IMR-90 (cell line): ENCODE measurements around the gene YWHAG. TPM values are rescaled to one million over a fixed set of nuclear protein-coding genes. Genes with fewer than 3 reads are reported as not detected.
"Not testable (repeated sequence)": the region's sequence is repeated elsewhere in the genome, so short reads cannot be mapped to it uniquely, and the experiment has no call there.

Source experiments
- ATAC-seq: fragments of 200-7000 bp; cut with Tn5 transposase; 2 replicates; pipeline ENCODE4 v1.9.1; 2020; ENCODE audit warnings: low read depth, mild to moderate bottlenecking, moderate library complexity
- BruUV-seq: library from RNA; stranded (reverse); fragments of 400-500 nt; replicated peaks from 2 replicates; lab custom pipeline; 2021; lab: Mats Ljungman, UMichigan
- CTCF ChIA-PET: fragments of 300-600 bp; formaldehyde crosslinking; extraction: SDS; loops from one replicate; lab custom pipeline; 2021; ENCODE audit warnings: antibody characterized with exemption; lab: Yijun Ruan, JAX
- POLR2A ChIA-PET: fragments of 300-600 bp; sonication (Branson Sonifier 250); formaldehyde crosslinking; loops from one replicate; lab custom pipeline; 2022; ENCODE audit warnings: antibody characterized with exemption; ENCODE audit not compliant: unreplicated experiment; lab: Charles Lee
- DNase-seq: peaks from one replicate; pipeline ENCODE4 v3.0.0; 2013
- H2AFZ ChIP-seq: replicated peaks from 2 replicates; pipeline ENCODE3; 2013; ENCODE audit warnings: low read length, mild to moderate bottlenecking; ENCODE audit not compliant: poor library complexity
- H2AK5ac ChIP-seq: 2 replicates; pipeline ENCODE4 v1.6.1; 2013; ENCODE audit warnings: low read depth, low read length, inconsistent platforms
- H2AK9ac ChIP-seq: replicated peaks from 2 replicates; pipeline ENCODE3; 2013; ENCODE audit warnings: mild to moderate bottlenecking, low read depth, low read length, moderate library complexity; ENCODE audit not compliant: poor library complexity
- H2BK120ac ChIP-seq: 2 replicates; pipeline ENCODE4 v1.6.1; 2013; ENCODE audit warnings: low read depth, low read length, inconsistent platforms
- H2BK15ac ChIP-seq: 3 replicates; pipeline ENCODE4 v1.6.1; 2013; ENCODE audit warnings: low read depth, low read length, inconsistent platforms
- H2BK20ac ChIP-seq: 2 replicates; pipeline ENCODE4 v1.6.1; 2013; ENCODE audit warnings: low read depth, mild to moderate bottlenecking, inconsistent platforms, low read length, moderate library complexity
- H2BK5ac ChIP-seq: 2 replicates; pipeline ENCODE4 v1.6.1; 2013; ENCODE audit warnings: mild to moderate bottlenecking, low read depth, low read length, inconsistent platforms; ENCODE audit not compliant: poor library complexity, severe bottlenecking
- H3K14ac ChIP-seq: replicated peaks from 2 replicates; pipeline ENCODE4 v1.6.1; 2013; ENCODE audit warnings: low read depth, low read length, inconsistent platforms
- H3K18ac ChIP-seq: 2 replicates; pipeline ENCODE4 v1.6.1; 2013; ENCODE audit warnings: low read depth, low read length, control low read depth
- H3K23ac ChIP-seq: 2 replicates; pipeline ENCODE4 v1.6.1; 2013; ENCODE audit warnings: low read depth, low read length, inconsistent platforms
- H3K27ac ChIP-seq: 2 replicates; pipeline ENCODE4 v1.5.1; 2013; ENCODE audit warnings: mild to moderate bottlenecking, control low read depth, low read length; ENCODE audit not compliant: insufficient read depth
- H3K27me3 ChIP-seq: 2 replicates; pipeline ENCODE4 v1.6.1; 2013; ENCODE audit warnings: low read length; ENCODE audit not compliant: control insufficient read depth, insufficient read depth
- H3K36me3 ChIP-seq: 2 replicates; pipeline ENCODE4 v1.6.1; 2013; ENCODE audit warnings: low read length, mixed read lengths; ENCODE audit not compliant: control insufficient read depth, insufficient read depth
- H3K4ac ChIP-seq: 2 replicates; pipeline ENCODE4 v1.6.1; 2013; ENCODE audit warnings: low read depth, low read length, inconsistent platforms
- H3K4me1 ChIP-seq: 2 replicates; pipeline ENCODE4 v1.6.1; 2013; ENCODE audit warnings: low read length, mixed read lengths; ENCODE audit not compliant: control insufficient read depth, insufficient read depth
- H3K4me2 ChIP-seq: 2 replicates; pipeline ENCODE4 v1.6.1; 2013; ENCODE audit warnings: low read depth, mild to moderate bottlenecking, control low read depth, low read length, moderate library complexity
- H3K4me3 ChIP-seq: 2 replicates; pipeline ENCODE4 v1.5.1; 2013; ENCODE audit warnings: low read depth, mild to moderate bottlenecking, control low read depth, low read length, moderate library complexity; ENCODE audit not compliant: insufficient read depth
- H3K56ac ChIP-seq: 2 replicates; pipeline ENCODE4 v1.6.1; 2013; ENCODE audit warnings: low read length, inconsistent platforms; ENCODE audit not compliant: insufficient read depth; ENCODE audit errors: extremely low read depth
- H3K79me1 ChIP-seq, 2 experiments: 2 replicates each; pipeline ENCODE4 v1.6.1; 2013; ENCODE audit warnings: low read length in 2 of 2, inconsistent platforms in 1 of 2, low read depth in 1 of 2
- H3K9ac ChIP-seq: 2 replicates; pipeline ENCODE4 v1.6.1; 2013; ENCODE audit warnings: low read depth, low read length, control low read depth
- H3K9me1 ChIP-seq: 2 replicates; pipeline ENCODE4 v1.6.1; 2013; ENCODE audit warnings: low read length, inconsistent platforms; ENCODE audit not compliant: insufficient read depth
- H3K9me3 ChIP-seq: 2 replicates; pipeline ENCODE4 v1.6.1; 2013; ENCODE audit warnings: low read length; ENCODE audit not compliant: control insufficient read depth, insufficient read depth
- H4K20me1 ChIP-seq: 2 replicates; pipeline ENCODE4 v1.6.1; 2013; ENCODE audit warnings: low read length, inconsistent platforms; ENCODE audit not compliant: insufficient read depth
- H4K5ac ChIP-seq: 2 replicates; pipeline ENCODE4 v1.6.1; 2013; ENCODE audit warnings: mild to moderate bottlenecking, low read depth, low read length, control low read depth
- H4K8ac ChIP-seq, 2 experiments: 2 replicates each; pipeline ENCODE4 v1.6.1; 2013; ENCODE audit warnings: low read depth in 2 of 2, low read length in 2 of 2, control low read depth in 1 of 2, inconsistent platforms in 1 of 2
- H4K91ac ChIP-seq: 2 replicates; pipeline ENCODE4 v1.6.1; 2013; ENCODE audit warnings: low read depth, low read length, inconsistent platforms; ENCODE audit not compliant: insufficient read depth
- RFX5 ChIP-seq: IDR thresholded peaks from 2 replicates; pipeline ENCODE4 v1.8.0; 2012; ENCODE audit warnings: low read depth, mild to moderate bottlenecking, low read length, moderate library complexity
- SMC3 ChIP-seq: fragments of 150-350 bp; IDR thresholded peaks from 2 replicates; pipeline ENCODE4 v1.6.1; 2016; ENCODE audit warnings: low read depth, mild to moderate bottlenecking, antibody characterized with exemption, low read length, moderate library complexity
- WGBS, 2 experiments: methylation state at CpG; one replicate each; pipeline versions ENCODE4 v1.1.5 to v1.1.7; 2013; ENCODE audit warnings: missing lambda C conversion rate in 2 of 2; ENCODE audit not compliant: insufficient read length in 1 of 2; ENCODE audit errors: extremely low coverage in 2 of 2; 5-methylcytosine and 5-hydroxymethylcytosine counted together
- dilution Hi-C: fragments of 300-500 bp; cut with HindIII; formaldehyde crosslinking; loops from one replicate; pipeline ENCODE4 v1.14.3; 2018; ENCODE audit warnings: low sequenced_read_pairs; ENCODE audit not compliant: unreplicated experiment
- in situ Hi-C: fragments of 300-500 bp; cut with MboI; formaldehyde crosslinking; loops from 3 replicates; pipeline ENCODE4 v1.14.3; 2019; ENCODE audit warnings: low sequenced_read_pairs, inconsistent platforms, mixed read lengths
- intact Hi-C: fragments of 100-400 bp; cut with micrococcal nuclease; formaldehyde crosslinking; loops from 2 replicates; pipeline ENCODE4 v1.10.0; 2022
- polyA plus RNA-seq, 3 experiments: library from polyadenylated mRNA; depleted of rRNA; stranded (reverse); fragments of >200 nt; gene quantifications; 2 replicates each; pipeline ENCODE4 v1.2.3, GENCODE V29; 2012; ENCODE audit warnings: low replicate concordance in 1 of 3
- total RNA-seq: library from RNA; depleted of rRNA; stranded (reverse); fragments of >200 nt; gene quantifications from 2 replicates; pipeline ENCODE4 v1.2.3, GENCODE V29; 2012

YWHAG gene
- total and polyA plus RNA-seq, 2 of the 4 experiments (the other 2 are of a cell fraction) = 40.1 to 64.9 TPM

- TF ChIP-seq SMC3 (peak; percentile 100), RFX5 (peak; percentile 39; the same call in 1 of the 2 replicates)
Observed at GRCh38 chr7:76314042-76314721, 44.6 kb downstream of the YWHAG start (continued).

- H3K27ac ChIP-seq, H3K56ac ChIP-seq, H3K4me2 ChIP-seq, H2AK9ac ChIP-seq, ATAC-seq, dilution Hi-C loops, H3K4me1 ChIP-seq, POLR2A ChIA-PET, H4K5ac ChIP-seq, H4K91ac ChIP-seq, intact Hi-C loops, H3K23ac ChIP-seq, H2BK20ac ChIP-seq, BruUV-seq, H2BK5ac ChIP-seq, H3K4ac ChIP-seq, H4K20me1 ChIP-seq, DNase-seq, H2AFZ ChIP-seq, H3K9me3 ChIP-seq, H3K27me3 ChIP-seq, H3K4me3 ChIP-seq, H4K8ac ChIP-seq, H2BK120ac ChIP-seq, H3K14ac ChIP-seq, H2AK5ac ChIP-seq, H3K79me1 ChIP-seq, H3K9ac ChIP-seq, H2BK15ac ChIP-seq, H3K18ac ChIP-seq, H3K36me3 ChIP-seq, H3K9me1 ChIP-seq: not testable (repeated sequence)
- CTCF ChIA-PET = interaction anchor here (0.6 to 1.1 kb wide), 2 partner anchors 21 to 1128 kb away, joined by 3 to 4 read pairs; no protein-coding TSS in a partner anchor
- in situ Hi-C loops = loop anchor here (5.0 kb wide), 1 partner anchor 130 kb away; no protein-coding TSS in a partner anchor
- no CpG with 5 or more reads among the region's 6 CpGs for WGBS, 2 experiments
Observed at GRCh38 chr7:76311838-76312237, 47.0 kb downstream of the YWHAG start.
